ENCODE results near the gene AKT2. TPM values are rescaled to one million over a fixed set of nuclear protein-coding genes. Genes with fewer than 3 reads are reported as not detected.

Gene AKT2
- total and polyA plus RNA-seq, 10 of the 15 experiments (the other 5 are each of a cell fraction or from before 2014, with no cell fraction given): 1.0 to 185 (median 71.5) TPM

- H3K27ac ChIP-seq (ENCODE audit: control insufficient read depth, insufficient read depth): no peak overlapping the region
- FAIRE-seq (no peak), DNase-seq (ENCODE audit: low read depth, low spot score) (no peak), ATAC-seq (no peak)
- SMC1A ChIA-PET (ENCODE audit: uncharacterized antibody, unreplicated experiment): no interaction called here
- no peaks in the 10 kb centered on the region for H4K20me1 ChIP-seq (ENCODE audit: control insufficient read depth, insufficient read depth)
- H3K27me3 ChIP-seq (replicated peaks in 1 of 2; ENCODE audit: control insufficient read depth in 2 of 2, insufficient read depth in 2 of 2, low read length in 1 of 2): no peaks in the 10 kb centered on the region
- no peaks in the 10 kb centered on the region for H3K79me2 ChIP-seq (ENCODE audit: control insufficient read depth, insufficient read depth, low read length)
- TF ChIP-seq ZBTB40 (IDR thresholded peaks at IDR 0.05; ENCODE audit: borderline replicate concordance): no peak
- H3K4me2 ChIP-seq (ENCODE audit: control insufficient read depth, insufficient read depth): no peak overlapping the region
- CTCF ChIA-PET: no interaction called here
- 97% methylated on average over 21 of the region's 21 CpGs for WGBS (ENCODE audit: insufficient coverage, insufficient replicate concordance, low lambda C conversion rate, missing lambda C conversion rate)
- no peak overlapping the region for H3K4me3 ChIP-seq
- in situ Hi-C loops (cut with MboI): no loop called here
- no peaks in the 10 kb centered on the region; a peak in 1 of 4 replicates for H3K36me3 ChIP-seq (ENCODE audit: control insufficient read depth in 2 of 2, insufficient read depth in 2 of 2, low read length in 1 of 2)
- H3K9me3 ChIP-seq (replicated peaks; ENCODE audit: control insufficient read depth, insufficient read depth, low read length): no peaks in the 10 kb centered on the region
- intact Hi-C loops (cut with micrococcal nuclease; ENCODE audit: unreplicated experiment): no loop called here
- BruUV-seq (replicated peaks): no TSS peak
- no peak overlapping the region for H3K9ac ChIP-seq (ENCODE audit: control insufficient read depth, insufficient read depth, low read length)
- RAD21 ChIA-PET (ENCODE audit: unreplicated experiment): no interaction called here
- no peaks in the 10 kb centered on the region for H3K4me1 ChIP-seq (ENCODE audit: control insufficient read depth, insufficient read depth, low read length)
- POLR2A ChIA-PET: no interaction called here
- H2AFZ ChIP-seq (ENCODE audit: control insufficient read depth, low read depth, low read length): no peak overlapping the region
Measured at GRCh38 chr19:40205760-40206159, 79.4 kb downstream of the AKT2 start.

- H3K9ac ChIP-seq (ENCODE audit: control insufficient read depth, insufficient read depth, low read length): no peak overlapping the region
- no peaks in the 10 kb centered on the region for H3K9me3 ChIP-seq (replicated peaks; ENCODE audit: control insufficient read depth, insufficient read depth, low read length)
- H3K27ac ChIP-seq (ENCODE audit: control insufficient read depth, insufficient read depth): no peak overlapping the region
- intact Hi-C loops (cut with micrococcal nuclease; ENCODE audit: unreplicated experiment) (no loop called here), in situ Hi-C loops (cut with MboI) (no loop called here)
- ChIA-PET CTCF (no interaction called here), POLR2A (no interaction called here), SMC1A (ENCODE audit: uncharacterized antibody, unreplicated experiment) (interaction anchor here (0.8 kb wide), 1 partner anchor 61 kb away, joined by 3 read pairs; no protein-coding TSS in a partner anchor), RAD21 (ENCODE audit: unreplicated experiment) (no interaction called here)
- WGBS (ENCODE audit: insufficient coverage, insufficient replicate concordance, low lambda C conversion rate, missing lambda C conversion rate): 97% methylated on average over 15 of the region's 16 CpGs
- no peak overlapping the region for H3K4me3 ChIP-seq
- BruUV-seq (replicated peaks): no TSS peak
- H3K27me3 ChIP-seq (replicated peaks in 1 of 2; ENCODE audit: control insufficient read depth in 2 of 2, insufficient read depth in 2 of 2, low read length in 1 of 2): no peaks in the 10 kb centered on the region
- no peaks in the 10 kb centered on the region for H4K20me1 ChIP-seq (ENCODE audit: control insufficient read depth, insufficient read depth)
- no peaks in the 10 kb centered on the region; a peak in 1 of 4 replicates for H3K36me3 ChIP-seq (ENCODE audit: control insufficient read depth in 2 of 2, insufficient read depth in 2 of 2, low read length in 1 of 2)
- no peak overlapping the region for H2AFZ ChIP-seq (ENCODE audit: control insufficient read depth, low read depth, low read length)
- no peaks in the 10 kb centered on the region for H3K79me2 ChIP-seq (ENCODE audit: control insufficient read depth, insufficient read depth, low read length)
- DNase-seq (ENCODE audit: low read depth, low spot score) (no peak), FAIRE-seq (no peak), ATAC-seq (no peak)
- no peak overlapping the region for H3K4me2 ChIP-seq (ENCODE audit: control insufficient read depth, insufficient read depth)
- no peaks in the 10 kb centered on the region for H3K4me1 ChIP-seq (ENCODE audit: control insufficient read depth, insufficient read depth, low read length)
- TF ChIP-seq MEF2A (IDR thresholded peaks at IDR 0.05; ENCODE audit: insufficient read depth, low read depth, low read length) (no peak), ATF2 (IDR thresholded peaks at IDR 0.05; ENCODE audit: low read length) (no peak), KDM1A (IDR thresholded peaks at IDR 0.05; ENCODE audit: borderline replicate concordance) (no peak), SMAD1 (IDR thresholded peaks at IDR 0.05; ENCODE audit: low read depth, partially characterized antibody) (no peak), SRF (IDR thresholded peaks at IDR 0.05; ENCODE audit: low read depth in 2 of 2, low read length in 2 of 2) (no peak), IKZF1 (conservative IDR thresholded peaks at IDR 0.05) (no peak), ESRRA (IDR thresholded peaks at IDR 0.05; ENCODE audit: low read length) (no peak), BCL3 (IDR thresholded peaks at IDR 0.05; ENCODE audit: borderline replicate concordance, insufficient read depth, low read depth, low read length, poor library complexity, severe bottlenecking) (no peak)
Measured at GRCh38 chr19:40204381-40204780, 80.8 kb downstream of the AKT2 start.

All from GM12878 (cell line).